NCI-H2107 treated with DMSO at 0.1 percent for 48 hours (cell line): ENCODE results near the gene CCBE1.

ENCODE experiments used
- DNase-seq: peaks from one replicate; lab custom pipeline; 2025; ENCODE audit not compliant: unreplicated experiment; lab: John Stamatoyannopoulos, UW

The CCBE1 gene

DNA sequence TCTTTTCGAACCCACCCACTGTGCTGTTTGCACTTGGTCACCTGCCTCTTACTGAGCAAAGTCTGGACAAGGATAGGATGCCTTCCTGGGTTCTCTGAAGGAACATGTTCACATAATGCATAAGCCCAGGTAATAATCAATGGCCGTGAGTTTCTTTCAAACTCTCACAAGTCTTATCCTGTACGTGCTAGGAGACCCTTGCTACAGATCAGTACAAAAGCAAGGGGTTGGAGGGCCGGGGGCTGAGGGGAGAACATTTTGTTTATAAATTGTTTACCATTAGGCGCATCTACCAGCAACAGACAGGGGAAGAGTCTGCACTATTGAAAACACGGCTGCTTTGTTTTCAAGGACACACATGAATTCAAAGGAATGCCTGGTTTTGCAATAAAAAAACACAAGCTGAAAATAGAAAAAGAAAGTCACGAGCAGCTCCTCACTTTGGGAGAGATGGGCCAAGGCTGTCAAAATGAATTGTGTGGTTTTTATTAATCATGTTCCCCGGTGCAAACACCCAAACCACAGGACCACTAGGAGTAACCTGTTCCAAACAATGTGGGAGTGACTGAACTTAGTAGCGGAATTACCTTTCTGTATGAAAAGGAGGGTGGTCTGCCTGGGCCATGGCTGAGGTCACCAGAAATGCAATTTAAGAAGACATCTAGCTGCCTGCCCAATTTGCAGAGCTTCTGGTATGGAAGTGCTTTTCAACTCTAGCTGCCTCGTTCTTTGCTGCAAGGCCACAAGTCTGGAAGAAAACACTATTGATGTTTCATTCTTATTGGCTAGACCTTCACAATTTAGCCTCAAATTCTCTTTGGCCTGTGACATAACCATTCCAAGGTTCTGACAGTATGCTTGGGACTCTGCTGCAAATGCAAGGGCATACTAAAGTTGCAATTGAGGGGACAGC, 73.5 kb downstream of the CCBE1 start:
- DNase-seq, result no peak

DNA sequence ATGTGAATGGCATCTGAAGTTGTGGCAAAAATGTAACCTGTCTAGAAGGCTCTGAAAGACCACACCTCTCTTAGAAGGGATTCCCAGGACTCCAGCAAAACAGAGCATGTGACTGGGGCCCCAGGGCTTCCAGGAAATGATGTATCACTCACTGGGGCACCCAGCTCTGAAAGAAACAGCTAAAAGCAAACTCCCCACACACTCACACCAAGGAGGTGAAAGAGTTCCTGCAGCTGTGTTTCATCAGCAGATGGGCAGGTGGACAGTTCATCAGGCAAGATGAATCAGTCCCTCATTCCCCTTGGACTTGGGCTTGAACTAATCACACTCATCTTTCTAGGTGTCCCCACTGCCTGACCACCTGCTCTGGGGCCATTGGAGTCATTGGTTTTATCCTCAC, 76.2 kb downstream of the CCBE1 start:
- no peak for DNase-seq

DNA sequence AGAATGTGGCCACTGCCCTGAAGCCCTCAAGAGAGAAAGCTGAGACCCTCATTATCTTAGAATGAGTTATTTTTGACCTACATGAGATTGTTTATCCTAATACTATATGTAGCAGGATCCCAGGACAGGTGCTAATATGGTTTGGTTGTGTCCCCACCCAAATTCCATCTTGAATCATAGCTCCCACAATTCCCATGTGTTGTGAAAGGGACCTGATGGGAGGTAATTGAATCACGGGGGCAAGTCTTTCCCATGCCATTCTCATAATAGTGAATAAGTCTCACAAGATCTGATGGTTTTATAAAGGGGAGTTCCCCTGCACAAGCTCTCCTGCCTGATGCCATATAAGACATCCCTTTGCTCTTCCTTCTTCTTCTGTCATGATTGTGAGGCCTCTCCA, 76.8 kb downstream of the CCBE1 start:
- no peak for DNase-seq

DNA sequence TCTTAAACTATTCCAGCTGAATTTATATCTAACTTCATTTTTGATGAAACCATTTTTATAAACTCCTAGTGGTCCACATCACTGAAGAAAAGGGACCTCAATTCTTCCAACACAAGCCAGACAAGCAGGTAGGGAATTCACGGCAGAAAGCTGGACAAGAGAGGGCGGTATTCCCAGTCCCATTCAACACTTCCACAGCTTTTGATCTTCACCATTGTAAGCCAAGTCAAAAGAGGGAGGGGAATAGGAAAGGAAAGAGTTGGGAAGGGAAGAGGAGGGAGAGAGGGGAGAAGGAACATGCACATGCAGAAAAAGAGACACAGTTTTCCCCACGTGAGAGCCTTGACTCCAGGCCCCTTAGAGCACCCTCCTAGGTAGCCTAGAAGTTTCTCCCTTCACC, 77.4 kb downstream of the CCBE1 start:
- no peak for DNase-seq

DNA sequence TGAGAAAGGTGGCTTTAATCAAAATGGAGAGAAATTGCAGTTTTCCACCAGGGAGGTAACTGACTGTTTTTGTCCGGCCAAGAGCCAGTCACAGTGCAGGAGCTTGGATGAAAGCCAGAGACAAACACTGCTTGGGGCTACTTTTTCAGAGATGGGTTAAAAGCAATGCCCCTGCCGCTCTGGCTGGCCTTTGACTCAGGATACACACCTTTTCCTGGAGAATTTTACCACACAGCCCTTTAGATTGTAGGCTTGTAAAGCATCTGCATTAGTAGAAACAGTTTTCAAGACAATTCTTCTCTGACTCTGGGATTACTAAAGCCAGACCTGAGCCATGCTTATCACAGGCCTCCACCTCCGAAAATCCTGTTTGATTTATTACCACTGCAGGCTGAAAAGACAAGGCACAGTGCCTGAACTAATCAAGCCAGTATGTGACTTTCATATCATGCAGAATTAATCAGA, 79.7 kb downstream of the CCBE1 start:
- DNase-seq, result no peak

DNA sequence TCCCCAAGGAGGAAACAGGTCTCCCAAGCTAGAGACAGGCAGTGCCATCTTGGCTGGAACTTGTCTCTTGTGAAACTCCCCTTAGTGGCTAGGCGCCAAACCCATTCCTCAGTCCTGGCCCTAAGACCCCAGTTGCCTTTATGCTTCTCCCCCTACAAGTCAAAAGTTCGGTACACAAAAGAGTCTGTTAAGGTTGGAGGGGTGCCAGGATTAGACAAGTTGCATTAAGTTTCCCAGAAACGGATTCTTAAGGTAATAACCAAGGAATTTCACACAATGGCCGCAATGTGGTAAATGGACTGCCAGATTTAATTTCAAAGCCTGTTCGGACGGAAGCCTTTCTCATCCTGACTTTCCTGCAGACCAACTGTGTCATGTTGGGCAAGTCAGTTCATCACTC, 80.7 kb downstream of the CCBE1 start:
- DNase-seq, result no peak

DNA sequence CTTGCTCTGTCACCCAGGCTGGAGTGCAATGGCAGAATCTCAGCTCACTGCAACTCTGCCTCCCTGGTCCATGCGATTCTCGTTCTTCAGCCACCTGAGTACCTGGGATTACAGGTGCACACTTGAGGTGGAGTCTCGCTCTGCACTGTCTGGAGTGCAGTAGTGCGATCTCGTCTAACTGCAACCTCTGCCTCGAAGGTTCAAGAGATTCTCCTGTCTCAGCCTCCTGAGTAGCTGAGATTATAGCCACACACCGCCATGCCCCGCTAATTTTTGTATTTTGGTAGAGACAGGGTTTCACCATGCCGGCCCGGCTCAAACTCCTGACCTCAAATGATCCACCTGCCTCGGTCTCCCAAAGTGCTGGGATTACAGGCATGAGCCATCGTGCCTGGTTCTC, 83.3 kb downstream of the CCBE1 start:
- DNase-seq, result no peak

DNA sequence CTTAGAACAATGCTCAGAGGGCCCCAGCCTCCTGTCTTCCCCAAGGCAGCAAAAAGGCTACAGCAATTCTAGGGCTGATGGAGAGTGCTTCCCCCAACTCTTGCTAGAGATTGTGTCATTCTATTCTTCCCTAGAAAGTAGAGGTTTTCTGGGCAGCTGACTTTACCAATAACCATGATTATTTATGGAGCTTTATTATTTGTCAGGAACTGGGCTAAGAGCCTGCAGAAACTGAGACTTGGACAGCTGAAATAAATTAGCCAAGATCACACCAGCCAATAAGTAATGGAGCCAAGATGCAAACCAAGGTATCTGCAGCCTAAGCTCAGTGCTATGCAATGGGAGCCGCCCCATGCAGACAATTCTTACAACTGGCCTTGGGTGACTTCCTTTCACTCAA, 84.8 kb downstream of the CCBE1 start:
- DNase-seq, result no peak

DNA sequence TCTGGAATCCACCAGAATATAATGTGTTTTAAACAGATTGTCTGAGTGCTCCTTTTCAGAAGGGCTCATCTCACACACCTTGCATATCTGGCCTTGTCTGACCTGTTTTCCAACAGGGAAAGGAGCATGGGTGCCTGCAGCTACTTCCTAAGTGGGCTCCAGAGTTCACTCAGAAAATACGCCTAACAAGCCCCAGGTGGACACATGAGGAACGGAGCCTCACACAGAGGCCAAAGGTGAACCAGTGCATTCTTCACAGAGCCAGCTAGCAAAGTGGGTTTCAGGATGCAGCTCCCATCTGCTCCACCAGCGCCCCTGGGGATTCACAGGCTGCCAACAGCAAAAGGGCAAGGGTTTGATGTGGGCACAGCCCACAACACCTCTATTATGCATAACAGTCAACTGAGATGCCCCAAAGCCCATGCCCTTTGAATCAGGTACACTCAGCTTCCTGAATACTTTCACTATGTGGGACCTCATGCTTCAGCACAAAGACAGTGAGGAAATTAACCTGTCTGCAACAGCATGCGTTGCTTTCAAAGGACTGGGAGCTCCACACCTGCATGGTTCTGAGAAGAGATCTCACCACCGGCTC, 86.6 kb downstream of the CCBE1 start:
- DNase-seq, result peak; percentile 58

DNA sequence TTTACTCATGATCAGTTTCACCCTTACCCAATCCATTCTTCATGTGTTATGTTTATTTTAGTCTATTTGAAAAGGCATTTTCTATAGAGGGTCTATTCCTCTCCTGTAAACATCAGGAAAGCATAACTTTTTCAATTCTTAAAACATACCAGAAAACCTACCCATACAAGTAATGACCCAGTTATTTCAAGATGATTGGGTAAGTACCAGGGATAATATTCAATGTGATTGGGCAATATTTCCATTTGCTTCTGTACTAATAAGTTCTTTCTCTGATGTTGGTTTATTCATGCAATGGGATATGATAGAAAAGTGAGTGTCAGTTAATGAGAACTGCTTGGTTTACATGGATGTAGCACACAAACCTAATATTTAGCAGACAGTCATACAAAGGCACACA, 87.6 kb downstream of the CCBE1 start:
- no peak for DNase-seq

DNA sequence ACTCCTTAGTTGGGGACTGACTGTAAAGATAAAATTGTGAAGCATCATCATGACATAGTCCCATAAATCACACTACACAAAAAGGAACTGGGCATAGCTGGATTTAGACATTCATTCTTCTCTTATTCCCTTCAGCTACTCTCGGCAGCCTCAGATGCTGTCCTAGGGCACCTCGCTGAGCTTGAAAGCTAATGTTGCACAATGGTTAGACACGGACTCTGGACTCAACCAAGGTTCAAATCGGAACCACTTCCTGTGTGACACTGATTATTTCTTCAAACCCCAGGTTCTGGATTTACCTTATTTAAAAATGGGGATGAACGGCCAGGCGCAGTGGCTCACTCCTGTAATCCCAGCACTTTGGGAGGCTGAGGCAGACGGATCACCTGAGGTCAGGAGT, 89.8 kb downstream of the CCBE1 start:
- DNase-seq, result no peak

DNA sequence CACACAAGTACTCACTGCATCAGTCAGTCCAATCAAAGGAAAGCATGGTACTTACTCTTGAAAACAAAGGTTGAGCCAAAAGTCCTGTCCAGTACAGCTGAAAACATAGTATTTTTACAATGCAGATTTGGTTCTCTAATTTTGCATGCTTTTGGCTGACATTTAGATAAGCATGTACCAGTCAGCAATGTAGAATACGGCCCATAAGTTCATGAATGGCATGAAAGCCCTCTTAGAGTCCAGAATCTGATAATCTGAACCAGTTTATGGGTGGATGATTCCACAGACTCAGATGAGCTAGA, 90.2 kb downstream of the CCBE1 start:
- DNase-seq, result no peak

DNA sequence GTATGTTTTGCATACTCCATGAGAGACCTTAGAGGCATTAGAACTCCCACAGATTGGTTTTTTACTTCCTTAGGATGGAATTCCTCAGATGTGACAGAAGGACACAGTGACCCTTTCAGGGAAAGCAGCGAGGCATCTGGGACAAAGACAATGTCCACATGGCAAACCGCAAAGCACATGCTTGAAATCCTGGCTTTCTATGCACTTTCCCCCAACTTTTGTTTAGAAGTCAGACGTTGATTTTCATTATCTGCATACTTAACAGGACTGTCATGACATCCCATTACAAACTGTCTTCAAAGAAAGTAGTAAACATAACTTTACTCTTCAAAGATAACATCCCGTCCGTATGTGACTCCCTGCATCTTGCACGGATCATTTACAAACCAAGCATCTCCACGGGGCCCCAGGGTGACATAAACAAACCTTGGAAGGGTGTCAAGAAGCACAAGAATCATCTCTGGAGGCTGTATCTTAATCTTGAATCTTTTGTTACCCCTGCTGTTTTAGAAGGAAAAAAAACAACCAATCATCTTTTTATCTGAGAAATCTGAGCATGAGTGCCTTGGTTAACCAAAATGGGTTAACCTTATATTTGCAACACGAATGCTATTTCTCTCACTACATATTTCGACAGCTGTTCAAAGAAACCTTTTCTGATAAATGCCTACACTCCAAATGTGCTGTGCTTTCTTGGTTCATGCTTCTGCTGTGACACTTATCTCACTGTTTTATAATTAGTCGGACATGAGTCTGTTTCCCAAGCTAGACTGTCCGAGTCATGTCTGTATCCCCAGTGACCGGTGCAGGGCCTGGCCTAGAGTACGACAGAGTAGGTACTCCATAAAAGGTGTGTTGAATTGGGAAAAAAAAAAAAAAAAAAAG, 90.8 kb downstream of the CCBE1 start:
- no peak for DNase-seq

DNA sequence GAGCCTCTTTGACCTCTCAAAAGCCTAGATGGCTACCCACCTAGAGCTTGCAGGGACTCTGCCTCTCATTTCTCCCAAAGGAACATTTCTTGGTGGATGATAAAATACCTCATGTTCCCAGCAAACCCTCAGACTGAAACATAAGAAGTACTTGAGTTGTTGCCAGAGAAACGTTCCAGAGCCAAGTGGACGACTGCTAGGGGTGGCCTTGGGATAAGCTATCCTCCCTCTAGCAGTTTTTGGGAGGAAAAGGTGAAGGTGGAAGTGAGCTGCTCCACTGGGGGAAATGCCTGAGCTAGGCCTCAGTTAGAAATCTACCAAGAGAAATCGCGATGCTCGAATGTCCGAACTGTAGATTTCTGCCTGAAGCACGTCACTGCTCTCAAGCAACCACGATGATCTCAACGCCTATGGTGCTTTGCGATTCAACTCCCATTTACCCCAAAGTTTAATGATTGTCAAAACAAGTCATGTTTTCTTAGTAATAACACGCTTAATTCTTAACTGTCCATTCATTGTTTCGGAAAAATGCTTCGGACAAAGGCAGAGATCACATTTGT, 91.5 kb downstream of the CCBE1 start:
- DNase-seq, result peak; percentile 21

DNA sequence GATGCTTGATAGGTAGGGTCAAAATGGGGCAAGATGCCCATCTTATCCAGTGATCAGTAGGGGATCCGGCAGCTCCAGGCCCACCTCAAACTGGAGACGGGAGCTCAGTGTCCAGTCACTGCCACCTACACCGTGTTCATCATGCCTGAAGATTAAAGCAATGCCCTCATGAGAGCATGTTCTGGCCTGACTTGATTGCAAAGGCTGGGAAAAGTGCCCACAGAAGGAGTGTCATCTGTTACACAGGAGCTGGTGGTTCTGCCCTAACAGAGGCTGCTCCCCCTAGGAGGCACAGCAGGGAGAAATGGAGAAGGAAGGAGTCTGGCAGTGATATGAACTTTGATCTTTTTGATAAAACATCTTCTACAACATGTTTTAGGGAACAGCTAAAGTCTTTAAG, 92.3 kb downstream of the CCBE1 start:
- DNase-seq, result no peak

DNA sequence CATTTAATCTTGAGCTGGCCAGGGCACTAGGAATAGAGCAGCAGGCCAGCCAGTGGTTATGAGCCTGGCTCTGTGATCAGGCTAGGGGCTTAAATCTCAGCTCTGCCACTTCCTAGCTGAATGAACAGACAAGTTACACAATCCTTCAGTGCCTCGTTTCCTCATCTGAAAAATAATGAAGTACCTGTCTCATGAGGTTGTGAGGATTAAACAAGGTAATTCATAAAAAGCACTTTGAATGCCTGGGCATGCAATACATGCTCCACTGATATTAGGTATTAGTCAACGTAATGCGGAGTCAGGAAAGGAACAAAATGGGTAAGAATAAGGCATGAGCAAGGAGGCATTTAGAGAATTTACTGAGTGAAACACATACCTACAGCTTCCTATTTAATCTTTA, 100.2 kb downstream of the CCBE1 start:
- DNase-seq, result no peak

DNA sequence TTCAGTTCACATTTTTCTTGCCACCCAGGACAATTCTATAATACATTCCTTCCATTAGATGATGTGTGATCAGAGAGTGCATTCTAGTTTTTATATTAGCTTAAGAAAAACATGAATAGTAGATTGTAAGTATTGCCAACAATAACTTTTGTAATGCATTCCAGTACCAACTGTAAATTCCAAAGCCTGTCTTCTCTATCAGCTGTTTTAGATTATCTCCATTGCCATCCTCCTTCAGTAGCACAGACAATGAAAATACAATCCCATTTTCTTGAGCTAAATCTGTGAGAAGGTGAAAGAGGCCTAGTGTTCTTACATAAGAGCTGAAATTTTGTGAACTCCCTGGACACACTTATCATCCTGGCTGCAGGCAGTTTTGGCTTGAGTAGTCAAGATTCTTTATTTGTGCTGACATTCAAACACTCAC, 103.9 kb downstream of the CCBE1 start:
- DNase-seq, result no peak

DNA sequence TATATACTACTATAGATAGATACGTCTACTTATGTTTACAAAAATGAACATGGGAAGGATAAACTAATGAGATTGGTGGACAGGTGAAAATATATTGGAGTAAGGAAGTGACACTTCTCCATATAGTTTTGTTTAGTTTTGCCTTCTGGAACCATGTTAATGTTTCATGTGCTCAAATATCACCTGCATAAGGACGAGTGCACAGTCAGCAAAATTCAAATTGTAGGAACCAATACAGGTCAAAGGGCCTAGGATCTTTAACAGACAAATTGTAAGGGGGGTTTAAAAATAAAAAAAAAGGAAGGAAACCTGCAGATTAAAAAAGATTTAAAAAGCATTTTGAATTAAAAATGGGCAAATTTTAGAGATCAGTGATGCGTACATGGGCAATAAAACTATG, 104.6 kb downstream of the CCBE1 start:
- no peak for DNase-seq

DNA sequence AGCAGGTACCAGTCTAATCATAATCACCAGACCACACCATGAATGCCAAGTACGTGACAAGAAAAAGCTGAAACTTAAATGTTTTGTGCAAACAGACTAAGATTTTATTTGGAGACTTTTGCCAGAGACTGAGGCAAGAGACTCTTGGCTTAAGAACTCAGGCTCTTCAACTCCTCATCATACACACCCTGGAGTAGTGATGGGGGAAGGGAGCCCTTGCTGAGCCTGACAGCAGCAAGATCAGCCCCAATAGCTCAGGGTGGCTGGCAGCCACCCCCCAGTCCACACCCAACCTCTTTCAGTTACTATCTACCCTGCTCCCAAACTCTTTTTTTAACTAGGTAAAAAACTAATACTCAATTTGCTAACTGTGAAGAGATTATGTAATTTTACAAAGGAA, 114.8 kb downstream of the CCBE1 start:
- no peak for DNase-seq

DNA sequence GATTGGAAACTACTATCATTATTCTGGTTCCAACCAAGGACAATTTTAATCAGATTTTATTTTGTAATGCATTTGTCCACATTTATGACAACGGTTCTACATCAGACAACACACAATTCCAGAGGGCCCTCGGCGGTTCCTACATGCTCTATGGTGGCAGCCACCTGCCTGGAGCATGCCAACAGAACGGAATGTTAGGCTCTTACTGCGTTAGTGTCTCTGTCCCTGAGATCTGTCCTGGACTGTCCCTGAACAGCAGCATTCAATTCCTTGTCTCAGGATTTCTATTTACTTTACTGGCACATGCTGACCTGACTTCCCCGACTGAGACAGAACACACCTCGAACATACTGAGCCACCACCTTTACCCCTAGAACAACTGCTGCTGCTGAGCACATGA, 117.7 kb downstream of the CCBE1 start:
- DNase-seq, result no peak

DNA sequence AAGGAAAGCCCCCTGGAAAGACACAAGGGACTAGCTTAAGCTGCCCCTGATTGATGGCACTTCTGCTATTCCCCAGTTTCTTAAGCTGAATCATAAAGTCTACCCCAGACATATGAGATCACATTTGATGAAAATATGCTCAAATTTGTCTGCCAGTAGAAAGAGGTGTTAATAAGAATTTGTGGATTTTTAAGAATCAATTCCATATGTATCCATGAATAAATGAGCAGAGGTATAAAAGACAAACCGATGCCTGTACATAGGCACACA, 119.9 kb downstream of the CCBE1 start:
- no peak for DNase-seq
